Lower leg skin (tissue), 3 donors: Measurements from ENCODE around the gene NOCT.
"Not testable (repeated sequence)": the region's sequence is repeated elsewhere in the genome, so short reads cannot be mapped to it uniquely, and the experiment has no call there.

Experiments used
- POLR2A ChIP-seq, 2 donors: fragments of 450-650 bp; IDR thresholded peaks; one replicate each; pipeline ENCODE4 v1.6.1; 2016 to 2017; ENCODE audit warnings: antibody characterized with exemption in 2 of 2, mild to moderate bottlenecking in 1 of 2, moderate library complexity in 1 of 2
- TF ChIP-seq, protein P1 (sequence below), 3 donors: fragments of 450-650 bp; IDR thresholded peaks; one replicate each; pipeline ENCODE4 v1.5.1; 2016; ENCODE audit warnings: antibody characterized with exemption in 3 of 3, mild to moderate bottlenecking in 3 of 3, moderate library complexity in 2 of 3

DNA sequence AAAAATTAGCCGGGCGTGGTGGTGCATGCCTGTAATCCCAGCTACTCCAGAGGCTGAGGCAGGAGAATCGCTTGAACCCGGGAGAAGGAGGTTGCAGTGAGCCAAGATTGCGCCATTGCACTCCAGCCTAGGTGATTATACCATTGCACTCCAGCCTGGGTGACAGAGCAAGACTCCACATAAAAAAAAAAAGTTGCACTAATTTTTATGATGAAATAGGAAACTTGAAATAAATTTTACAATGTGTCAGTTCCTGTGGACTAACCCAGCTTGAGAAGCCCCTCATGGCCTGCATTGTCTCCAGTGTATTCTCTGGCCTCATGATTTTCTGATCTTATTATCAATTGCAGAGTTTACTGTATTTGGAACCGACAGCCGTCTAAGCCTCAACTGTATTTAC is 14.2 kb upstream of the NOCT start:
- TF ChIP-seq, protein P1, sequence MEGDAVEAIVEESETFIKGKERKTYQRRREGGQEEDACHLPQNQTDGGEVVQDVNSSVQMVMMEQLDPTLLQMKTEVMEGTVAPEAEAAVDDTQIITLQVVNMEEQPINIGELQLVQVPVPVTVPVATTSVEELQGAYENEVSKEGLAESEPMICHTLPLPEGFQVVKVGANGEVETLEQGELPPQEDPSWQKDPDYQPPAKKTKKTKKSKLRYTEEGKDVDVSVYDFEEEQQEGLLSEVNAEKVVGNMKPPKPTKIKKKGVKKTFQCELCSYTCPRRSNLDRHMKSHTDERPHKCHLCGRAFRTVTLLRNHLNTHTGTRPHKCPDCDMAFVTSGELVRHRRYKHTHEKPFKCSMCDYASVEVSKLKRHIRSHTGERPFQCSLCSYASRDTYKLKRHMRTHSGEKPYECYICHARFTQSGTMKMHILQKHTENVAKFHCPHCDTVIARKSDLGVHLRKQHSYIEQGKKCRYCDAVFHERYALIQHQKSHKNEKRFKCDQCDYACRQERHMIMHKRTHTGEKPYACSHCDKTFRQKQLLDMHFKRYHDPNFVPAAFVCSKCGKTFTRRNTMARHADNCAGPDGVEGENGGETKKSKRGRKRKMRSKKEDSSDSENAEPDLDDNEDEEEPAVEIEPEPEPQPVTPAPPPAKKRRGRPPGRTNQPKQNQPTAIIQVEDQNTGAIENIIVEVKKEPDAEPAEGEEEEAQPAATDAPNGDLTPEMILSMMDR (IDR thresholded peaks at IDR 0.05), result not testable (repeated sequence)
- TF ChIP-seq POLR2A (IDR thresholded peaks at IDR 0.05), result not testable (repeated sequence)
